SH-SY5Y (cell line): ENCODE data around the gene UBE2D4.

Experiments
- GATA2 ChIP-seq: IDR thresholded peaks from 2 replicates; pipeline ENCODE4 v1.6.1; 2011; ENCODE audit warnings: mild to moderate bottlenecking, low read depth, low read length
- GATA3 ChIP-seq: IDR thresholded peaks from 2 replicates; pipeline ENCODE4 v1.6.1; 2011; ENCODE audit warnings: low read depth, mild to moderate bottlenecking, low read length, moderate library complexity

DNA sequence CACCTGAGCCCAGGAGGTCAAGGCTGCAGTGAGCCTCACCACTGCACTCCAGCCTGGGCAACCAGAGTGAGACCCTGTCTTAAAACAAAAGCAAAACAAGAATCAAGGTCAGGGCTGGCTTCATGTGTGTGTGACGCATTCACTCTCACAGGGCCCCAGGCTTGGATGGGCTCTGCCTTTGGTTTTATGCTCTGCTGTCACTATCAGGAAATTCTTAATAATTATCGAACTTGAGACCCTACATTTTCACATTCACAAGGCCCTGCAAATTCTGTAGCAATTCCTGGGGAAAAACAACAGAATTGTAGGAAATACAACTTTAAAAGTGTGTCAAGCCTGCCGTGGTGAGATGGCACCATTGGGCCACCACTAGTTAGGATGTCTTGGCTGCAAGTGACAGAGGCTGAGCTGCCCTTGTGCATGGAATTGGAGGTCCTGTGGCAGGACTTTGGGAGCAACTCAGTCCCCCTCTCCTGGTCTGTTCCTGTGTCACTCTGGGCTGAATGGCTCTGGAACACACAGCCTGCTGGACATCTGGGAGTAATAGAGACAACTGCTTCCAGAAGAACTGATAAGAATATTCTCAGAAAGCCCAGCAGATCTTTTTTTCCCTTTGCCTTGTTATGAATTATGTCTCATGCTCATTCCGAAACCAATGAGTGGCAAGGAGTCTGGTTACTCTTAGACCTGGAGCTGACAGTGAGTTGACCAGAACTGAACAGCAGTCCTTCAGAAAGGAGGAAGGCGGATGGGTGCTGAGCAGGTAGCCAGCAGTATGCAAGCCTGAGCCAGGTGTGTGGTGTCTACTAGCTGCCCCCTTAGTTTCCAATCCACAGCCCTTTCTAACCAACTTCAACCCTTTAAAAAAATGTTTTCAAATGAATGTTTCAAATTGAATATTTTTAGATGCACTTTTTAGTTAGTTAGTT lies 3.6 kb downstream of the UBE2D4 start:
- TF ChIP-seq GATA3 (no peak), GATA2 (peak; percentile 38; the same call in 1 of the 2 replicates)
